Measurements from ENCODE around the gene NFE2L3.

DNA sequence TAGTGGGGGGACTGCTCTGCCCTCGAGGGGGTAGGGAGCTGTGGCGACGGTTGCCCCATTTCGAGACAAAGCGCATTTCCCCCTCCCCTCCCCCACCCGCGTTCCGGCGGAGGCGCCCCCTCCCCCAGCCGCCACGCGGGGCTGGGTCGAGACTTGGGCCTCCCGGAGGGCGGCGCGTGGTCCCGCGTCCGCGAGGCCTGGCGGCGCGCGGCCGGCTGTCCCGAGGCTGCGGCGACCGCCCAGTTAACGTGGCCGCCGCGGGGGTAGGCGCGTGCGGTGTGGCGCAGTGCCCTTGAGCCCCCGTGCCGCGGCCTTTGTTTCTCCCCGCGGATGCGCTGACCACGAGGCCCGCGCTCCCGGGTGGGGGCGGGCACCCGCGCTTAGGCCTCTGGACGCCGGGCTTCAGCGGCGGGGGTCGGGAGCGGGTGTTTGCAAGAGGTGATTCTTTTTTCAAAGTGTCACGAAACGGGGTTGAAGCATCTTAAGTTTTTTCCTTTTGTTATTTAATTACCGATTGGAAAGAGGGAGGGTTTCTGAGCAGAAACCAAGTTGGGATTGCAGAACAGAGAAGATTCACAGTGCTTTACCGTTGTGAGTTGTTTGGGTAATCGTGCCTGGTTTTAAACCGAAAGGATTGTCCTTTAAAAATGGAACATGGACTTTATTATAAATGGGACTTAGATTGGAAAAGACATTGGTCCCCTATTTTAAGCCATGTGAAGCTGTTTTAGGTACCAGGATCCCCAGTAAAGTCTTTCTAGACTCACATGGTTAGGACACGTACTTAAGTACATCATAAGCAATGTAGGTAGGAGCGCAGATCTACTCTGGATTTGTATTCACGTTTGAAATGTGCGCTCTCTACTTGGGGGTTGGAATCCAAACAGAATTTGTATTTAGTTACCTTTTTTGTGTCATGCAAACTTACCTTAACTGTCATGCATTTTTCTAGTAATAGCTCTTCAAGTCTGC, 50.3 kb downstream of the NFE2L3 start:
- TF ChIP-seq GABPA (tag; conservative IDR thresholded peaks at IDR 0.05; ENCODE audit: low read depth): no peak
- TF ChIP-seq, protein P1, sequence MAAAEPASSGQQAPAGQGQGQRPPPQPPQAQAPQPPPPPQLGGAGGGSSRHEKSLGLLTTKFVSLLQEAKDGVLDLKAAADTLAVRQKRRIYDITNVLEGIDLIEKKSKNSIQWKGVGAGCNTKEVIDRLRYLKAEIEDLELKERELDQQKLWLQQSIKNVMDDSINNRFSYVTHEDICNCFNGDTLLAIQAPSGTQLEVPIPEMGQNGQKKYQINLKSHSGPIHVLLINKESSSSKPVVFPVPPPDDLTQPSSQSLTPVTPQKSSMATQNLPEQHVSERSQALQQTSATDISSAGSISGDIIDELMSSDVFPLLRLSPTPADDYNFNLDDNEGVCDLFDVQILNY (CRISPR knock-in tag; IDR thresholded peaks at IDR 0.05): no peak
- no peak for TF ChIP-seq ATF1 (CRISPR knock-in tag; IDR thresholded peaks at IDR 0.05)
- no peak for TF ChIP-seq ATF1 (tag; IDR thresholded peaks at IDR 0.05)
- TF ChIP-seq POLR2AphosphoS5 (IDR thresholded peaks at IDR 0.05; ENCODE audit: control insufficient read depth, insufficient read depth, low read depth, low read length): no peak
- no peak for TF ChIP-seq ZNF41 (CRISPR knock-in tag; conservative IDR thresholded peaks at IDR 0.05)
- TF ChIP-seq, protein P2, sequence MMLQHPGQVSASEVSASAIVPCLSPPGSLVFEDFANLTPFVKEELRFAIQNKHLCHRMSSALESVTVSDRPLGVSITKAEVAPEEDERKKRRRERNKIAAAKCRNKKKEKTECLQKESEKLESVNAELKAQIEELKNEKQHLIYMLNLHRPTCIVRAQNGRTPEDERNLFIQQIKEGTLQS (IDR thresholded peaks at IDR 0.05): no peak
- TF ChIP-seq, protein P2 (CRISPR knock-in tag; conservative IDR thresholded peaks at IDR 0.05): no peak
- peak; percentile 7 to 37 (median 13) for TF ChIP-seq YY1 (IDR thresholded peaks at IDR 0.05; ENCODE audit: borderline replicate concordance in 1 of 3, control insufficient read depth in 1 of 3, extremely low read depth in 1 of 3, insufficient read depth in 3 of 3, insufficient read length in 1 of 3, insufficient replicate concordance in 2 of 3, low read depth in 1 of 3, low read length in 2 of 3)
